Nucleus accumbens (tissue), 56 donors: ENCODE data around the gene RPUSD4.

Experiments used
- DNase-seq, 56 donors: peaks; one replicate each; lab custom pipeline; 2025; lab: John Stamatoyannopoulos, UW

The RPUSD4 gene

GRCh38 chr11:126214841-126215240, 3.4 kb upstream of the RPUSD4 start:
- no peak for DNase-seq

- DNase-seq: no peak
Measured at GRCh38 chr11:126214441-126214840, 3.0 kb upstream of the RPUSD4 start.

GRCh38 chr11:126212089-126212660, 725 bp upstream of the RPUSD4 start:
- DNase-seq: no peak

- no peak for DNase-seq
Measured at GRCh38 chr11:126210871-126211235, 597 bp downstream of the RPUSD4 start.

GRCh38 chr11:126207896-126208295, 3.6 kb downstream of the RPUSD4 start:
- no peak for DNase-seq

- DNase-seq: no peak
Measured at GRCh38 chr11:126205359-126205758, 6.1 kb downstream of the RPUSD4 start.

GRCh38 chr11:126202646-126203359, 8.6 kb downstream of the RPUSD4 start:
- no peak for DNase-seq

GRCh38 chr11:126198648-126199047, 12.8 kb downstream of the RPUSD4 start:
- peak in 2 of 56 donors; percentile 4 to 17 for DNase-seq

GRCh38 chr11:126197277-126197939, 14.0 kb downstream of the RPUSD4 start:
- DNase-seq: no peak

- DNase-seq: no peak
Measured at GRCh38 chr11:126195119-126195518, 16.3 kb downstream of the RPUSD4 start.

- DNase-seq: peak in 24 of 56 donors; percentile 3 to 69 (median 16)
Measured at GRCh38 chr11:126194121-126194543, 17.3 kb downstream of the RPUSD4 start.

GRCh38 chr11:126193038-126193478, 18.4 kb downstream of the RPUSD4 start:
- DNase-seq: no peak

GRCh38 chr11:126192361-126192760, 19.1 kb downstream of the RPUSD4 start:
- peak in 1 of 56 donors; percentile 14 for DNase-seq

GRCh38 chr11:126191379-126192073, 19.9 kb downstream of the RPUSD4 start:
- no peak for DNase-seq

- DNase-seq: no peak
Measured at GRCh38 chr11:126190792-126191191, 20.7 kb downstream of the RPUSD4 start.

GRCh38 chr11:126189109-126189929, 22.1 kb downstream of the RPUSD4 start:
- no peak for DNase-seq

GRCh38 chr11:126188332-126189108, 22.9 kb downstream of the RPUSD4 start:
- no peak for DNase-seq

- no peak for DNase-seq
Measured at GRCh38 chr11:126186708-126187529, 24.5 kb downstream of the RPUSD4 start.
